ENCODE data around the gene HOXA6. TPM values are rescaled to one million over a fixed set of nuclear protein-coding genes. Genes with fewer than 3 reads are reported as not detected.
A peak's percentile ranks its signal among the peaks of the same experiment; 100 is the strongest.

The HOXA6 gene
- total RNA-seq, 1 donor from 2014 or later, result 45.6 TPM

DNA sequence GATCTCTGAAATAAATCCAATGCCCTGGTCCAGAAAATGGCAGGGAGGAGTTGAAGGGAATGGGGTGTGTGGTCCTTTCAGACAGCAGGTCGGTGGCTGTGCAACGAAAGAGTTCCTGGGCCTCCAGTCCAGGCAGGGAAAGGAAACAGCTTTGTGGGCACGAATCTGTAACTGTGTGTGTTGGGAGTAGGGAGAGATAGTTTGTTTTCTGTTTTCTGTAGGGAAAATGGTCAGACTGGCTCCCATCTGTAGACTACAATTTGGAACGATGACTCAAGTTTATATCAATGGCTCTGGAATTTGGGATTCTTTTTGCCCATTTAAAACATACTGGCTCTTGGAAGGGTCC, 20.3 kb upstream of the HOXA6 start:
- peaks cover 46% of the 10 kb centered on the region for H3K4me1 Mint-ChIP-seq
- peaks cover 95% of the 10 kb centered on the region for H3K27me3 Mint-ChIP-seq (ENCODE audit: low read depth)
- TF ChIP-seq CTCF (IDR thresholded peaks at IDR 0.05; ENCODE audit: unreplicated experiment), result no peak
- no peaks in the 10 kb centered on the region for H3K9me3 Mint-ChIP-seq
- H3K4me3 Mint-ChIP-seq, result peak overlapping the region; percentile 65
- peak overlapping the region; percentile 94 for H3K27ac Mint-ChIP-seq
- no peak for DNase-seq (ENCODE audit: low spot score in 2 of 2, unreplicated experiment in 2 of 2)
- H3K36me3 Mint-ChIP-seq, result peaks cover 1% of the 10 kb centered on the region

- Mint-ChIP-seq H3K27ac (peak overlapping the region; percentile 94), H3K4me3 (peak overlapping the region; percentile 65), H3K4me1 (peaks cover 44% of the 10 kb centered on the region), H3K27me3 (ENCODE audit: low read depth) (peaks cover 97% of the 10 kb centered on the region), H3K9me3 (no peaks in the 10 kb centered on the region), H3K36me3 (peaks cover 1% of the 10 kb centered on the region)
- no peak for DNase-seq (ENCODE audit: low spot score in 2 of 2, unreplicated experiment in 2 of 2)
- TF ChIP-seq CTCF (IDR thresholded peaks at IDR 0.05; ENCODE audit: unreplicated experiment), result no peak
These were observed 19.2 kb upstream of the HOXA6 start for GRCh38 chr7:27166531-27167505.

DNA sequence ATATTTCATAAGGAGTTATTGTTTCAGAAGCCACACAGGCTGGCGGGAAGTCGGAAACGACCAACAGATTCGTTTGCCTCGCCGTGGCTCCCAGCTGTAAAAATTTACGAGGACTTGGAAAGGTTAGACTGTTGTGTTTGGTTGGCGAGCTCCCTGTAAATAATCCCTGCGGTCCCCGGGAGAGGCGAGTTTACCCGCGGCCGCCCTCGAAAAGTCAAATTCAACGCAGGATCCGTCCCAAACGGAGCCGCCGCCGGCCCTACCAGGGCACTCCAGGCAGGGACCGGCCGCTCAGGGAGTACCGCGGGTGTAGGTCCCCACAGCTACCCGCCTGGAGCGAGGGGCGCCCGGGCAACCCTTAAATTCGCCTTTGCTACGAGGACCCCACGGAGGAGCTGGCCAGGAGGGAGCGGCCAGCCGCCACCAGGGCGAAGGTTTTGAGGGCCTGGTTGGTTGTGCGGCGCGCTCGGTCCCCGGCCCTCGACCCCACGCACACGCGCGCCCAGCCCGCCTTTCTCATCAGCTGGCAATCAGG, 18.5 kb upstream of the HOXA6 start:
- H3K27me3 Mint-ChIP-seq (ENCODE audit: low read depth), result peaks cover 93% of the 10 kb centered on the region
- H3K9me3 Mint-ChIP-seq, result no peaks in the 10 kb centered on the region
- H3K4me1 Mint-ChIP-seq, result peaks cover 45% of the 10 kb centered on the region
- H3K4me3 Mint-ChIP-seq, result peak overlapping the region; percentile 65
- TF ChIP-seq CTCF (IDR thresholded peaks at IDR 0.05; ENCODE audit: unreplicated experiment), result no peak
- peaks cover 1% of the 10 kb centered on the region for H3K36me3 Mint-ChIP-seq
- H3K27ac Mint-ChIP-seq, result peak overlapping the region; percentile 97
- no peak for DNase-seq (ENCODE audit: low spot score in 2 of 2, unreplicated experiment in 2 of 2)

DNA sequence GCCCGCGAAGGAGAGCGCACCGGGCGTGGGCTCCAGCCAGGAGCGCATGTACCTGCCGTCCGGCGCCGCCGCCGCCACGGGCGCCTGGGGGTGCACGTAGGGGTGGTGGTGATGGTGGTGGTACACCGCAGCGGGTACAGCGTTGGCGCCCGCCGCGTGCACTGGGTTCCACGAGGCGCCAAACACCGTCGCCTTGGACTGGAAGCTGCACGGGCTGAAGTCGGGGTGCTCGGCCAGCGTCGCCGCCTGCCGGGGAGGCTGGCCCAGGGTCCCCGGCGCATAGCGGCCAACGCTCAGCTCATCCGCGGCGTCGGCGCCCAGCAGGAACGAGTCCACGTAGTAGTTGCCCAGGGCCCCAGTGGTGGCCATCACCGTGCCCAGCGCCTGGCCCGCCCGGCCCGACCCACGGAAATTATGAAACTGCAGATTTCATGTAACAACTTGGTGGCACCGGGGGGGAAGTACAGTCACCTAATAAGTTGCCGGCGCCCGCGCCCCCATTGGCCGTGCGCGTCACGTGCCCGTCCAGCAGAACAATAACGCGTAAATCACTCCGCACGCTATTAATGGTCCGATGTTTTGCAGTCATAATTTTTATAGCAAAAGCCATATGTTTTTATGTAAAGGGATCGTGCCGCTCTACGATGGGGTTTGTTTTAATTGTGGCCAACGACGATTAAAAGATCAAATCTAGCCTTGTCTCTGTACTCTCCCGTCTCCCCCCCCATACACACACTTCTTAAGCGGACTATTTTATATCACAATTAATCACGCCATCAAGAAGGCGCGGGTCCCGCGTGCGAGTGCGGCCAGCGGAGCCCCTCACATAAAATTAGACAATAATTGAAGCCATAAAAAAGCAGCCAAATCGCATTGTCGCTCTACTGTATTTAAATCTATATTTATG, 17.8 kb upstream of the HOXA6 start, which contains the start of gene HOXA9:
TSS of gene HOXA9 (minus strand) at position 449 of the 907 bp plus-strand sequence. CDS start at position 369, 80 bp downstream.
- DNase-seq (ENCODE audit: low spot score in 2 of 2, unreplicated experiment in 2 of 2), result no peak
- peak within 1 kb of the TSS; percentile 97 for H3K27ac Mint-ChIP-seq
- H3K36me3 Mint-ChIP-seq, result peaks cover 1% of the 10 kb centered on the region
- no peak for TF ChIP-seq CTCF (IDR thresholded peaks at IDR 0.05; ENCODE audit: unreplicated experiment)
- H3K9me3 Mint-ChIP-seq, result no peaks in the 10 kb centered on the region
- peak within 1 kb of the TSS; percentile 65 for H3K4me3 Mint-ChIP-seq
- peaks cover 88% of the 10 kb centered on the region for H3K27me3 Mint-ChIP-seq (ENCODE audit: low read depth)
- H3K4me1 Mint-ChIP-seq, result peaks cover 46% of the 10 kb centered on the region

DNA sequence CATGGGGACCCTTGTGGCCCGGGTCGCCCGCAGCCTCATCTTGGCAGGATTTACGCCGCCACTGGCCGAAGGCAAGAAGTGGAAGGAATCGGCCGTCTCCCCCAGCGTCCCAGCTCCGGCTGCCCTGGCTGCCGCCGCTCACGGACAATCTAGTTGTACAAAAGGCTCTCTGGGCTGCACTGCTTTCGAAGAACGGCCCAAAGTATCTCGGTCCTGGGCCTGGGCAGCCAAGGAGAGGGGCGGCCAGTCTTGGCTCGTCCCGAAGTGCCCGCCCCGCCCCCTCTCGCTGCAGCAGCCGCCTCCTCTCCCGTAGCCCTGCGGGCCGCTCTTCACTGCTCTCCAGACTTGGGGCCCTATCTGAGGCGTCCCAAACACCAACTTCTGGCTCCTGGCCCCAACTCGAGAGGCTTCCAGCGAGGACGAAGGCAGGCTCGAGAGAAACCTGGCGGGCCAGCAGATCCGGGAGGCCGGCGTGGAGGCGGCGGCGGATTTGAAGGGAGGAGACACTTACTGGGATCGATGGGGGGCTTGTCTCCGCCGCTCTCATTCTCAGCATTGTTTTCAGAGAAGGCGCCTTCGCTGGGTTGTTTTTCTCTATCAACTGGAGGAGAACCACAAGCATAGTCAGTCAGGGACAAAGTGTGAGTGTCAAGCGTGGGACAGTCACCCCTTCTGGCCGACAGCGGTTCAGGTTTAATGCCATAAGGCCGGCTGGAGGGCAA, 17.0 kb upstream of the HOXA6 start:
- Mint-ChIP-seq H3K27me3 (ENCODE audit: low read depth) (peaks cover 87% of the 10 kb centered on the region), H3K4me1 (peaks cover 50% of the 10 kb centered on the region), H3K36me3 (peaks cover 1% of the 10 kb centered on the region), H3K4me3 (peak overlapping the region; percentile 65), H3K9me3 (no peaks in the 10 kb centered on the region), H3K27ac (peak overlapping the region; percentile 78)
- TF ChIP-seq CTCF (IDR thresholded peaks at IDR 0.05; ENCODE audit: unreplicated experiment), result no peak
- DNase-seq (ENCODE audit: low spot score in 2 of 2, unreplicated experiment in 2 of 2), result no peak
